ENCODE measurements around the gene PRKCE. TPM values are rescaled to one million over a fixed set of nuclear protein-coding genes. Genes with fewer than 3 reads are reported as not detected.

Gene PRKCE
- polyA plus RNA-seq, 3 donors = 1.3 to 7.7 (median 2.3) TPM

GRCh38 chr2:46226620-46227019 lies 575.1 kb downstream of the PRKCE start:
- peaks cover 25 to 43% (median 33%) of the 10 kb centered on the region in 3 donors for H3K27me3 Mint-ChIP-seq (ENCODE audit: low read depth in 3 of 3)
- H3K36me3 Mint-ChIP-seq = no peaks in the 10 kb centered on the region
- Histone ChIP-seq H3K4me3 (replicated peaks in 1 of 3; ENCODE audit: low read depth in 2 of 3, low read length in 3 of 3) (no peak overlapping the region), H3K36me3 (replicated peaks in 1 of 2; ENCODE audit: control insufficient read depth in 1 of 2, insufficient read depth in 2 of 2, low read length in 2 of 2) (no peaks in the 10 kb centered on the region), H2AFZ (ENCODE audit: insufficient read depth, low read depth, low read length, poor library complexity, severe bottlenecking) (no peak overlapping the region), H3K9ac (ENCODE audit: insufficient read depth, low read length, poor library complexity, severe bottlenecking) (no peak overlapping the region), H3K79me2 (ENCODE audit: insufficient read depth, low read length) (no peaks in the 10 kb centered on the region), H3K27ac (ENCODE audit: low read depth in 1 of 2, low read length in 2 of 2) (no peak overlapping the region), H3K4me1 (ENCODE audit: control insufficient read depth in 1 of 2, insufficient read depth in 2 of 2, low read length in 2 of 2) (peaks cover 26 to 42% of the 10 kb centered on the region in 2 donors), H4K20me1 (ENCODE audit: insufficient read depth, low read length) (no peaks in the 10 kb centered on the region), H3K4me2 (replicated peaks; ENCODE audit: extremely low read depth, low read length, poor library complexity, severe bottlenecking) (no peak overlapping the region), H3K27me3 (ENCODE audit: control insufficient read depth in 2 of 2, insufficient read depth in 2 of 2, low read length in 2 of 2) (peaks cover 3 to 10% of the 10 kb centered on the region in 2 donors), H3K9me3 (replicated peaks in 1 of 2; ENCODE audit: control insufficient read depth in 1 of 2, insufficient read depth in 1 of 2, low read length in 2 of 2) (no peaks in the 10 kb centered on the region)
- peaks cover 0 to 11% (median 6%) of the 10 kb centered on the region in 7 donors for H3K9me3 Mint-ChIP-seq
- no peak overlapping the region for H3K27ac Mint-ChIP-seq
- no peak for DNase-seq
- intact Hi-C loops (cut with micrococcal nuclease) = loop anchor here in 1 of 2 donors (5.0 kb wide), 1 partner anchor 71 kb away; the partner anchor contains the start of gene EPAS1
- peaks cover 43% of the 10 kb centered on the region for H3K4me1 Mint-ChIP-seq
- H3K4me3 Mint-ChIP-seq = peak overlapping the region in 1 of 2 donors; percentile 3
- no peak for TF ChIP-seq CTCF (IDR thresholded peaks at IDR 0.05)
- WGBS (ENCODE audit: insufficient coverage) = 100% methylated on average over 1 of the region's 6 CpGs

GRCh38 chr2:46227022-46227421 lies 575.5 kb downstream of the PRKCE start:
- Histone ChIP-seq H3K4me2 (replicated peaks; ENCODE audit: extremely low read depth, low read length, poor library complexity, severe bottlenecking) (no peak overlapping the region), H3K27me3 (ENCODE audit: control insufficient read depth in 2 of 2, insufficient read depth in 2 of 2, low read length in 2 of 2) (peaks cover 3 to 14% of the 10 kb centered on the region in 2 donors), H3K79me2 (ENCODE audit: insufficient read depth, low read length) (no peaks in the 10 kb centered on the region), H3K4me3 (replicated peaks in 1 of 3; ENCODE audit: low read depth in 2 of 3, low read length in 3 of 3) (no peak overlapping the region), H3K4me1 (ENCODE audit: control insufficient read depth in 1 of 2, insufficient read depth in 2 of 2, low read length in 2 of 2) (peaks cover 26 to 42% of the 10 kb centered on the region in 2 donors), H4K20me1 (ENCODE audit: insufficient read depth, low read length) (no peaks in the 10 kb centered on the region), H2AFZ (ENCODE audit: insufficient read depth, low read depth, low read length, poor library complexity, severe bottlenecking) (no peak overlapping the region), H3K9ac (ENCODE audit: insufficient read depth, low read length, poor library complexity, severe bottlenecking) (no peak overlapping the region), H3K27ac (ENCODE audit: low read depth in 1 of 2, low read length in 2 of 2) (no peak overlapping the region), H3K9me3 (replicated peaks in 1 of 2; ENCODE audit: control insufficient read depth in 1 of 2, insufficient read depth in 1 of 2, low read length in 2 of 2) (no peaks in the 10 kb centered on the region), H3K36me3 (replicated peaks in 1 of 2; ENCODE audit: control insufficient read depth in 1 of 2, insufficient read depth in 2 of 2, low read length in 2 of 2) (no peaks in the 10 kb centered on the region)
- no peak for TF ChIP-seq CTCF (IDR thresholded peaks at IDR 0.05)
- peaks cover 23 to 42% (median 32%) of the 10 kb centered on the region in 3 donors for H3K27me3 Mint-ChIP-seq (ENCODE audit: low read depth in 3 of 3)
- peaks cover 0 to 7% (median 4%) of the 10 kb centered on the region in 7 donors for H3K9me3 Mint-ChIP-seq
- no peak overlapping the region for H3K4me3 Mint-ChIP-seq
- DNase-seq = no peak
- H3K27ac Mint-ChIP-seq = no peak overlapping the region
- no peaks in the 10 kb centered on the region for H3K36me3 Mint-ChIP-seq
- intact Hi-C loops (cut with micrococcal nuclease) = loop anchor here in 1 of 2 donors (5.0 kb wide), 1 partner anchor 70 kb away; the partner anchor contains the start of gene EPAS1
- H3K4me1 Mint-ChIP-seq = peaks cover 43% of the 10 kb centered on the region
- 100% methylated on average over 1 of the region's 3 CpGs for WGBS (ENCODE audit: insufficient coverage)
